Ovary (tissue), 3 donors: Measurements from ENCODE around the gene OR51A4.

Experiments
- CTCF ChIP-seq, 3 donors: fragments of 450-650 bp in 2 of 3; fragments of 200-600 bp in 1 of 3; IDR thresholded peaks; one replicate each; pipeline versions ENCODE4 v1.5.1 to v1.8.0; 2016 to 2022; ENCODE audit warnings: antibody characterized with exemption in 3 of 3, mild to moderate bottlenecking in 1 of 3
- EP300 ChIP-seq: sonication (generic); formaldehyde crosslinking; IDR thresholded peaks from one replicate; pipeline ENCODE4 v1.6.1; 2017; ENCODE audit warnings: antibody characterized with exemption
- POLR2A ChIP-seq: fragments of 450-650 bp; IDR thresholded peaks from one replicate; pipeline ENCODE4 v1.6.1; 2017; ENCODE audit warnings: antibody characterized with exemption, mild to moderate bottlenecking, moderate library complexity
- donor health status: DM: no; HTN: no; CAD: no.

- TF ChIP-seq CTCF (IDR thresholded peaks at IDR 0.05) (no peak), POLR2A (no peak), EP300 (no peak)
Observed at GRCh38 chr11:4924239-4924638, 23.2 kb downstream of the OR51A4 start, which contains the start of gene OR51G1.
